GM04504 (cell line): ENCODE data around the gene LRMDA.

Experiments used
- DNase-seq: peaks from one replicate; pipeline ENCODE4 v3.0.0-alpha.2; 2012; ENCODE audit warnings: low read depth

Gene LRMDA

GRCh38 chr10:75876710-75877109 lies 445.3 kb downstream of the LRMDA start:
- no peak for DNase-seq

- no peak for DNase-seq
These were observed 446.5 kb downstream of the LRMDA start for GRCh38 chr10:75877877-75878276.

GRCh38 chr10:75878586-75878985 lies 447.2 kb downstream of the LRMDA start:
- DNase-seq: no peak

GRCh38 chr10:75880031-75880775 lies 448.8 kb downstream of the LRMDA start:
- no peak for DNase-seq

- DNase-seq: no peak
These were observed 452.0 kb downstream of the LRMDA start for GRCh38 chr10:75883081-75884072.

GRCh38 chr10:75884808-75885207 lies 453.4 kb downstream of the LRMDA start:
- DNase-seq: no peak

- no peak for DNase-seq
These were observed 455.9 kb downstream of the LRMDA start for GRCh38 chr10:75887369-75887768.

- DNase-seq: no peak
These were observed 456.7 kb downstream of the LRMDA start for GRCh38 chr10:75887992-75888680.

GRCh38 chr10:75889051-75889450 lies 457.6 kb downstream of the LRMDA start:
- no peak for DNase-seq

GRCh38 chr10:75894761-75895160 lies 463.3 kb downstream of the LRMDA start:
- DNase-seq: no peak

GRCh38 chr10:75895259-75895658 lies 463.8 kb downstream of the LRMDA start:
- no peak for DNase-seq

- DNase-seq: no peak
These were observed 468.5 kb downstream of the LRMDA start for GRCh38 chr10:75899816-75900390.

- no peak for DNase-seq
These were observed 471.4 kb downstream of the LRMDA start for GRCh38 chr10:75902816-75903215.

GRCh38 chr10:75904499-75905283 lies 473.3 kb downstream of the LRMDA start:
- DNase-seq: no peak

- DNase-seq: no peak
These were observed 474.1 kb downstream of the LRMDA start for GRCh38 chr10:75905490-75905889.

- peak; percentile 1 for DNase-seq
These were observed 478.6 kb downstream of the LRMDA start for GRCh38 chr10:75910032-75910431.

- DNase-seq: no peak
These were observed 480.0 kb downstream of the LRMDA start for GRCh38 chr10:75911426-75911825.

- no peak for DNase-seq
These were observed 485.5 kb downstream of the LRMDA start for GRCh38 chr10:75916906-75917305.

- DNase-seq: no peak
These were observed 488.5 kb downstream of the LRMDA start for GRCh38 chr10:75919913-75920312.

GRCh38 chr10:75922435-75922834 lies 491.0 kb downstream of the LRMDA start:
- no peak for DNase-seq

- DNase-seq: no peak
These were observed 493.0 kb downstream of the LRMDA start for GRCh38 chr10:75924309-75924902.
